ENCODE measurements around the gene PLXNA4. TPM values are rescaled to one million over a fixed set of nuclear protein-coding genes. Genes with fewer than 3 reads are reported as not detected.

Gene PLXNA4
- total RNA-seq, 1 donor from 2014 or later = 0.21 TPM

DNA sequence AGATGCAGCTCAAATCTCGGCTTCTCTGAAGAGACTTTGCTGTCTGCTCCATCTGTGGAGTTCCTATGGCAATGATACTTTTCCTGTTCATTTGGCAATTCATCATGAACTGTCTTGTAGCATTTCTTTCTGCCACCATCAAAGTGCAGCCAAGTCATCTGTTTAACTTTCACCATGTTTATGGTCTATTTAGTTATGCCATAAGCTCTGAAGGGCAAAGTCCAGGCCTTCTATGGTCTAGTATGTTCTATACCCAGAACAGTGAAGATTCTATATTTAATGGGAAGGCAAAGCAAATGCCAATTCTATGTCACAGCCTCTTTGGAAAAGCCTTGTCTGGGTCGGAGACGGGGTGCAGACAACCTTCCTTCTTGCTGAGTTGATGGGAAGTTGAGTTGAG lies 472.6 kb downstream of the PLXNA4 start:
- no peaks in the 10 kb centered on the region for H3K4me1 Mint-ChIP-seq (ENCODE audit: low read depth)
- H3K36me3 Mint-ChIP-seq (ENCODE audit: low read depth) = no peaks in the 10 kb centered on the region
- intact Hi-C loops (cut with micrococcal nuclease) = no loop called here
- H3K27ac Mint-ChIP-seq = no peak overlapping the region
- H3K9me3 Mint-ChIP-seq = no peaks in the 10 kb centered on the region
- H3K4me3 Mint-ChIP-seq (ENCODE audit: low read depth) = no peak overlapping the region
- DNase-seq (ENCODE audit: low spot score) = no peak
- H3K27me3 Mint-ChIP-seq (ENCODE audit: low read depth) = peaks cover 7% of the 10 kb centered on the region

DNA sequence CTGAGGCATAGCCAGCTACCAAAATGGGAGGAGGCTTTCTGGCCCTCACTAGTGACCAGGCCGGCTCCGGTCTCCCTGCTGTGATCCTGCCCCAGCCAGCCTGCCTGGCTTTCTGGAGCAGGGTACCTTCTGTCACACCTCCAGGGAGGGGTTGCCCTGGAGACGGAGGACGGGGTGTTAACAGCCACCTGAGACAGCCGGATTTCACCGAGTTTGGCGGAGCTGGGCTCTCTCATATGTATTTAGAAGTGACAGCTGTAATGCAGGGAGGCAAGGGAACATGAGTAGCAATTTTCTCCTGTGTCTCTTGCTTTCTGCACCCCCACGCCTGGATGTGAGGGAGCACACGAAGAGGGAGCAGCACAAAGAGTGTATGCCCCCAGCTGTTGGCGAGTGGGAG lies 473.3 kb downstream of the PLXNA4 start:
- Mint-ChIP-seq H3K9me3 (no peaks in the 10 kb centered on the region), H3K27ac (no peak overlapping the region), H3K27me3 (ENCODE audit: low read depth) (peaks cover 6% of the 10 kb centered on the region), H3K4me3 (ENCODE audit: low read depth) (no peak overlapping the region), H3K4me1 (ENCODE audit: low read depth) (no peaks in the 10 kb centered on the region), H3K36me3 (ENCODE audit: low read depth) (no peaks in the 10 kb centered on the region)
- intact Hi-C loops (cut with micrococcal nuclease) = no loop called here
- DNase-seq (ENCODE audit: low spot score) = no peak

DNA sequence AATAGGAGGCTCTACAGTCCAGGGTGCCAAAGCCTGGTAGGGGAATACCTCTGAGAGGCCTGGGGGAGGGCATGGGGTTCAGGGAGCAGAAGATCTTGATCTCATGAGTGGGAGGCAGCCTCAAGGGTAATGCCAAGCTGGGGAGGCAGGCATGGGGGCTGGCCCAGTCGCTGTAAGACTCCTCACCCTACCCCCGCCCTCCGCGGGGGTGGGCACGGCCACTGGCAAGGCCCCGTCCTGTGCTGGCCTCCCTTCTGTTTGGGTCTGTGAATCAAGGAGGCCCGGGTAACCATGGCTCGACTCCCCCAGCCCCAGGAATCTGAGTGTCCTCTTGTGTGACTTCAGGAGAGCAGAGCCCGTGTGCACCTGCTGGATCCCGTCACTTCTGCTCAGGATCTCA lies 473.9 kb downstream of the PLXNA4 start:
- H3K27me3 Mint-ChIP-seq (ENCODE audit: low read depth) = peaks cover 6% of the 10 kb centered on the region
- H3K4me3 Mint-ChIP-seq (ENCODE audit: low read depth) = no peak overlapping the region

DNA sequence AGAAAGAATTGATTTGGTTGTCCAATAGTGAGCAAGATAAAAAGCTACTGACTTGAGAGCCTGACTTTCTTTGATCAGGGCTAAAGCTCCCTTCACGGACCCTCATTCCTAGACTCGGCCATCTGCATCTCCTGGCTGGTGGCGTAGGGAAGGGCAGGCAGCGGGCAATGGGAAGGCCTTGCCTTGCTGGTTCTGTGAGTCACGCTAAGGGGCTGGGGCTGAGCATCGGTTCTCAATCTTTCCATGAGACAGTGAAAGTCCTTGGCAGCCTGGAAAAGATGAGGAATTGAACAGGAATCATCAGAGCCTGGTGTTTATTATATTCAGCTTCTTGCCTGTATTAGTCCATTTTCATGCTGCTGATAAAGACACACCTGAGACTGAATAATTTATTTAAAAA lies 475.3 kb downstream of the PLXNA4 start:
- Mint-ChIP-seq H3K27ac (no peak overlapping the region), H3K4me3 (ENCODE audit: low read depth) (no peak overlapping the region), H3K27me3 (ENCODE audit: low read depth) (peaks cover 6% of the 10 kb centered on the region), H3K9me3 (no peaks in the 10 kb centered on the region), H3K36me3 (ENCODE audit: low read depth) (no peaks in the 10 kb centered on the region), H3K4me1 (ENCODE audit: low read depth) (no peaks in the 10 kb centered on the region)
- intact Hi-C loops (cut with micrococcal nuclease) = no loop called here
- no peak for DNase-seq (ENCODE audit: low spot score)

More for the DNA sequence above, 473.9 kb downstream of the PLXNA4 start:
- no peak overlapping the region for H3K27ac Mint-ChIP-seq
- no peak for DNase-seq (ENCODE audit: low spot score)
- H3K9me3 Mint-ChIP-seq = no peaks in the 10 kb centered on the region
- H3K36me3 Mint-ChIP-seq (ENCODE audit: low read depth) = no peaks in the 10 kb centered on the region
- intact Hi-C loops (cut with micrococcal nuclease) = no loop called here
- no peaks in the 10 kb centered on the region for H3K4me1 Mint-ChIP-seq (ENCODE audit: low read depth)

DNA sequence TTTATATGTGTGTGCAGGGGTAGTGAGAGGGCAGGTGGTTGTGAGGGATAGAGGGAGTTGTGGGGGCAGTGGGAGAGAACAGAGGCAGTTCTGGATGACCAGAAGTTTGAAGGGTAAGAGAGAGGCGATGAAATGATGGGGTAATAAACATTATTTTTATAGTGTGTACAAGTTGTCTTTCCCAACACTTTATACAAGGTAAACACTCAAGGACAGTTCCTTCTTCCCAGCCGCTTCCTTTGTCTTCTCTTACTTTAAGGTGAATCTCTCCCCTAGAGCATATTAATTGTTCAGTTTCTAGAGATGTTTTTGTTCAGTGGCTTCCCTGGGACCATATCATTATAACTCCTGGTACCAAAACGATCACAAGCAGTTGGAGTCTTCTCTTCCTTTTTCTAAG lies 475.8 kb downstream of the PLXNA4 start:
- DNase-seq (ENCODE audit: low spot score) = no peak
- Mint-ChIP-seq H3K9me3 (no peaks in the 10 kb centered on the region), H3K4me3 (ENCODE audit: low read depth) (no peak overlapping the region), H3K27ac (no peak overlapping the region), H3K36me3 (ENCODE audit: low read depth) (no peaks in the 10 kb centered on the region), H3K4me1 (ENCODE audit: low read depth) (no peaks in the 10 kb centered on the region), H3K27me3 (ENCODE audit: low read depth) (peaks cover 6% of the 10 kb centered on the region)
- intact Hi-C loops (cut with micrococcal nuclease) = no loop called here

DNA sequence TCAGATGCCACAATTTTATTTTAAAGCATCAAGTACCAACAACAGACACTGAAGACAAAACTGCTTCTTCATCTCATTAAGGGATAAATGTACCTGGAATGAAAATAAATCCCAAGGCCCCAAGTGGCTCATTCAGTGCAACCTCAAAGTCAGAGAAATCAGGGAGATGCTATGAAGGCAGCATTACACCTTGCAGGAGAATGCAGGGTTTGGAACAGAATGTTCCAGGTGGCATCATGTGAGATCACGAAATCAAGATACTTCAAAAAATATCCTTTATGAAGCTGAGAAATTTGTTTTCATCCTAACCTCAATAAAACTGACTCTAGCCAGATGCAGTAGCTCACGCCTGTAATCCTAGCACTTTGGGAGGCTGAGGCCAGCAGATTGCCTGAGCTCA lies 477.1 kb downstream of the PLXNA4 start:
- Mint-ChIP-seq H3K4me3 (ENCODE audit: low read depth) (no peak overlapping the region), H3K27ac (no peak overlapping the region), H3K36me3 (ENCODE audit: low read depth) (no peaks in the 10 kb centered on the region), H3K9me3 (no peaks in the 10 kb centered on the region), H3K4me1 (ENCODE audit: low read depth) (no peaks in the 10 kb centered on the region), H3K27me3 (ENCODE audit: low read depth) (peaks cover 6% of the 10 kb centered on the region)
- no peak for DNase-seq (ENCODE audit: low spot score)
- intact Hi-C loops (cut with micrococcal nuclease) = no loop called here

DNA sequence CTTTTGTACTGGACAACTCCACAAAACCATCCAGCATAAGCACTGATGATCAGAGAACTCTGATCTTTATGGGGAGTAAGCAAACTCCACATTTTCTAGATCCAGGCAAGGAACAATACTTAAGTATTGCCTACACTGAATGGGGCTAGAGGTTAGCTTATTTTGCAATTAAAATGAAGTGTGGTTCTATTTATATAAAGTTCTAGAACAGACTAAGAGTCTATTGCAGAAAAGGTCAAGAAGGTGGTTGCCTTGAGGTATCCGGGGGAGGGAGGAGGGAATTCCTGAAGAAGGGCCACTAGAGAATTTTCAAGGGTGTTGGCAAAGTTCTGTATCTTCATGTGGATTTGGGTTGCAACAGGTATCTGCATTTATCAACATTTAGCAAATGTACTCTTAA lies 477.9 kb downstream of the PLXNA4 start:
- intact Hi-C loops (cut with micrococcal nuclease) = no loop called here
- H3K27ac Mint-ChIP-seq = no peak overlapping the region
- no peaks in the 10 kb centered on the region for H3K36me3 Mint-ChIP-seq (ENCODE audit: low read depth)
- H3K4me3 Mint-ChIP-seq (ENCODE audit: low read depth) = no peak overlapping the region
- peaks cover 6% of the 10 kb centered on the region for H3K27me3 Mint-ChIP-seq (ENCODE audit: low read depth)
- H3K4me1 Mint-ChIP-seq (ENCODE audit: low read depth) = no peaks in the 10 kb centered on the region
- H3K9me3 Mint-ChIP-seq = no peaks in the 10 kb centered on the region
- DNase-seq (ENCODE audit: low spot score) = no peak

DNA sequence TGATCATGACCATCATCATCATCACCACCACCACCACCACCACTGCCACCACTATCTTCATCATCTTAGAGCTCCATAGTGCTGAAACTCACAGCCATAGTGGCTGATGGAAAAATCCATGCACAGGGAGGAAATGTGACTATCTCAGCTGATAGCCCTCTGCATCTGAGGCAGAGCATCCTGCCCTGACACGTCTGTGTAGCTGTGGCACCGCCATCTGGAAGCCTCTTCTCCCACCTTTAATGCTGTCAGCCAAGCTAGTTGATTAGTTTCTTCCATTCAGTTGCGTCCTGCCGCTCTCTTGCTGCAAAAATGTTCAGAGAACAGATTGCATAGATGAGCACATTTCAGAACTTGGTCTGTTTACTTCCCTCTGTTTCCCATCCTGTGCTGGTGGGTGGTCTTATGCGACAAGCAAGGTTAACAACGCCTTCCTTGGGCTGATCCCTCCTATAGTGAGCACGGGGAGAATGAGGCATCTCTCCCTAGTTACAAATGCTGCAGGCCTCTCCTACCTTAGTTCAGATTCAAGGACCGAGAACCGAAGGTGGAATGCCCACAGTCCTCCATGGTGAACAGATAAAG lies 478.6 kb downstream of the PLXNA4 start:
- Mint-ChIP-seq H3K4me3 (ENCODE audit: low read depth) (no peak overlapping the region), H3K9me3 (no peaks in the 10 kb centered on the region), H3K4me1 (ENCODE audit: low read depth) (no peaks in the 10 kb centered on the region), H3K36me3 (ENCODE audit: low read depth) (no peaks in the 10 kb centered on the region), H3K27ac (no peak overlapping the region), H3K27me3 (ENCODE audit: low read depth) (peaks cover 6% of the 10 kb centered on the region)
- intact Hi-C loops (cut with micrococcal nuclease) = no loop called here
- no peak for DNase-seq (ENCODE audit: low spot score)

DNA sequence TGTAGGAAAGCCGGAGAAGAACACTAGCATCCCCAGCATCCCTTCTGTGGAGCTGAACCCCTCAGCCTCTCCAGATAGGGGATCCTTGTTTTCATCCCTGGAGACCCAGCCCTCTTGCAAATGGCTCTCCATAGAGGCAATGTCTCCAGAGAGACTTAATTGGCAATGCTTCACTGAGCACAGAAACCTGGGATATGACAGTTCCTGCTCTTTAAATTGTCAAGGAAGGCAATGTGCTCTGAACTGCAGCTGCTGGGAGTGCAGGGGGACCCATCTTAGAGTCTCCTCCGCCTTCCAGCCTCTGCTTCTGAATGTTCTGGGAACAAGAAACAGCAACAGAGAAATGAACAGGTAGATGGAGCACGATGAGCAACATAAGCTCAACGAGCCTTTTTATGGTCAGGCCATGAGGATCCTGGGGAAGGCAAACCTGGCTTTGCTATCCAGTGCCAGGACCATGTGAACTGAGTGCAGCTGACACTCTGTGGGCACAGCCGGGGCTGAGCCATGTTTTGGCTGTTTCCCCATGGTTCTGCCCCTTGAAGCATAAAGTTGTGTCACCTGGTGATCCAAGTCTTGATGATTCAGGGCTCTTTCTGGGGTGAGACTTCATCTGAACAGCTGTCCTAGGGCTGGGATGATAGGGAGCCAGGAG lies 481.0 kb downstream of the PLXNA4 start:
- intact Hi-C loops (cut with micrococcal nuclease) = no loop called here
- H3K36me3 Mint-ChIP-seq (ENCODE audit: low read depth) = no peaks in the 10 kb centered on the region
- DNase-seq (ENCODE audit: low spot score) = no peak
- no peaks in the 10 kb centered on the region for H3K9me3 Mint-ChIP-seq
- H3K27me3 Mint-ChIP-seq (ENCODE audit: low read depth) = peaks cover 6% of the 10 kb centered on the region
- no peak overlapping the region for H3K27ac Mint-ChIP-seq
- no peaks in the 10 kb centered on the region for H3K4me1 Mint-ChIP-seq (ENCODE audit: low read depth)
- no peak overlapping the region for H3K4me3 Mint-ChIP-seq (ENCODE audit: low read depth)

DNA sequence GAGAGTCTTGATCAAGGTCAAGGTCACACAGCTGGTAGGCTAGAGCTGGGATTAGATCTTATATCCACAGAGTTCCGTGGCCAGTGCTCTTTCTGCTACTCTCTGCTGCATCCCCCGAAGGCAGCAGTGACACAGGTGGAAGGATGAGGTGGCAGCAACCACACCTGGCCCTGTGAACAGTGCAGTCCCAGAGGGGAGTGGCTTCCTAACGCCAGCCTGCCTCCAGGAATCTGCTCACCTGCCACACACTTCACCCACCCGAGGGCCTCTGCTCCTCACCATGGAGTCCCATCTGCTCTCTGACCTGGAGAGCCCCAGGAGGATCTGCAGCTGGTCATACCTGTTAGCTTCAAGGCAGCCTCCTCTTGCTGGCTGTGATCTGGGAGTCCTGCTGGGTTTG lies 484.2 kb downstream of the PLXNA4 start:
- Mint-ChIP-seq H3K27me3 (ENCODE audit: low read depth) (no peaks in the 10 kb centered on the region), H3K36me3 (ENCODE audit: low read depth) (no peaks in the 10 kb centered on the region), H3K4me1 (ENCODE audit: low read depth) (no peaks in the 10 kb centered on the region), H3K27ac (no peak overlapping the region), H3K4me3 (ENCODE audit: low read depth) (no peak overlapping the region), H3K9me3 (no peaks in the 10 kb centered on the region)
- DNase-seq (ENCODE audit: low spot score) = no peak
- intact Hi-C loops (cut with micrococcal nuclease) = no loop called here

DNA sequence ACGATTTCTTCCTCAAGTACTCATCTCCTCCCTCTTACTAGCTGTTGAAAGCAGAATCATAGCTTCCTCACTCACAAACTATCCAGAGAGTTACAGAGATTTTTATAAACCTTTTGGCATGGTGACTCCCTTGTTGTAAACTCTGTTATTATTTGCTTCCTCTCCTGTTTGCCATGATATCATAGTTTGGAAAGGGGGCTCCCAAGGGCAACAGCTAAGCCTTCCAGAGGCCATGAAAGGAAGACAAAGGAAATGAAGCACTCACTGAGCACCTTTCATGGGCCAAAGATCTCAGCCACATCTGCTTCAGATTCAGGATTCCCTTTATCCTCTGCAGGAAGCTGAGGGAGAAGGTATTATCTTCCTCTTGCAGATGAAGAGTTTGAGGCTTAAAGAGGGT lies 484.6 kb downstream of the PLXNA4 start:
- intact Hi-C loops (cut with micrococcal nuclease) = no loop called here
- H3K4me3 Mint-ChIP-seq (ENCODE audit: low read depth) = no peak overlapping the region
- no peaks in the 10 kb centered on the region for H3K36me3 Mint-ChIP-seq (ENCODE audit: low read depth)
- no peaks in the 10 kb centered on the region for H3K4me1 Mint-ChIP-seq (ENCODE audit: low read depth)
- DNase-seq (ENCODE audit: low spot score) = no peak
- H3K27me3 Mint-ChIP-seq (ENCODE audit: low read depth) = no peaks in the 10 kb centered on the region
- H3K27ac Mint-ChIP-seq = no peak overlapping the region
- H3K9me3 Mint-ChIP-seq = no peaks in the 10 kb centered on the region

DNA sequence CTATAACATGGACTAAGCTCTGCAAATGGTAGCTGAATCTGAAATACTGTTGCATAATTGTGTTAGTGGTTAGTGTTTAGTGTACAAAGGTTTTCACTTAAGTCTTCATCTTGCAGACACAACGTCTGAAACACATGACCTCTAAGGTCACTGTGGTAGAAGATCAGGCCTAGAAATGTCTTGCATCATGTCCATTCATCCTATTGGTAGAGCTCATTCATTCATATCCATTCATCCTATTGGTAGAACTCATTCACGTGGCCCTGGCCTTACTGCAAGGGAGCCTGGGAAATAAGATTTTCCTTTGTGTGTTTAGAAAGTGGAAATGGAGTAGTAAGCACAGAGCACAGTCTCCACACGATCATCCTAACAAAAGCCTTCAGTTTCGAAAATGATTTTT lies 485.8 kb downstream of the PLXNA4 start:
- Mint-ChIP-seq H3K27me3 (ENCODE audit: low read depth) (no peaks in the 10 kb centered on the region), H3K9me3 (no peaks in the 10 kb centered on the region), H3K4me3 (ENCODE audit: low read depth) (no peak overlapping the region), H3K27ac (no peak overlapping the region), H3K4me1 (ENCODE audit: low read depth) (no peaks in the 10 kb centered on the region), H3K36me3 (ENCODE audit: low read depth) (no peaks in the 10 kb centered on the region)
- DNase-seq (ENCODE audit: low spot score) = no peak
- intact Hi-C loops (cut with micrococcal nuclease) = no loop called here

DNA sequence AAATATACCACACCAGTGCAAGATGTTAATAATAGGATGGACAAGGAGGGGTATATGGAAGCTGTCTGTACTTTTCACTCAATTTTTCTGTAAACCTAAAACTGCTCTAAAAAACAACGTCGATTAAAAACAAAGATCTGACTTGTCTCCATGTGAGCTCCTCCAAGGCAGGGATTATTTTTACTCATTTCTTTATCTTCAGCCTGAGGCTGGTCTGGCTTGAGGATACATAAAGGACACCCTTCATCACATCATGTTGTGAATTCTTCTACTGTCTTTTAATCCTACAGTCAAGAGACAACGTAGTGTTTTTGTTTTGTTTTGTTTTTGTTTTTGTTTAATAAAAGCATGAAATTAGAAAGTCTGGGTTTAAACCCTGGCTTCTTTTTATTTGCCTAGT lies 486.9 kb downstream of the PLXNA4 start:
- no peaks in the 10 kb centered on the region for H3K4me1 Mint-ChIP-seq (ENCODE audit: low read depth)
- DNase-seq (ENCODE audit: low spot score) = no peak
- intact Hi-C loops (cut with micrococcal nuclease) = no loop called here
- no peak overlapping the region for H3K4me3 Mint-ChIP-seq (ENCODE audit: low read depth)
- no peaks in the 10 kb centered on the region for H3K36me3 Mint-ChIP-seq (ENCODE audit: low read depth)
- H3K9me3 Mint-ChIP-seq = no peaks in the 10 kb centered on the region
- H3K27me3 Mint-ChIP-seq (ENCODE audit: low read depth) = no peaks in the 10 kb centered on the region
- H3K27ac Mint-ChIP-seq = no peak overlapping the region

DNA sequence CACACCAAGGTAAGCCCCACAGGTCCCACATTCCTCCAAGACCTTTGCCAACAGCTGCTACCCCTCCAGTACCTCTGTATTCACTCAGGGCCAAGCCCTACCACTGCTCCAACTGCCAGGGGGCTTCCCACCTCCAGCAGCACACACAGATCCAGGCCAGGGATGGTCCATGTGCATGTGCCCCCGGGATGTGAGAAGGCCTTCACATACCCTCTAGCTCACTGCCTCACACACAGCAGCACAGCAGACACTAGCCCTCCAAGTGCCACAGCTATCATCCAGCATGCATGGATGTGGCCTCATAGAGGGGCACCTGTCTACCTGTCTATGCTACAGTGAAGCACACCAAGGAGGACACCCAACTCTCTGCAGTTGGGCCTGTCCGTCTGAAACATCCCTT lies 488.8 kb downstream of the PLXNA4 start:
- Mint-ChIP-seq H3K36me3 (ENCODE audit: low read depth) (no peaks in the 10 kb centered on the region), H3K4me3 (ENCODE audit: low read depth) (no peak overlapping the region), H3K27ac (no peak overlapping the region), H3K27me3 (ENCODE audit: low read depth) (peaks cover 4% of the 10 kb centered on the region), H3K4me1 (ENCODE audit: low read depth) (no peaks in the 10 kb centered on the region), H3K9me3 (no peaks in the 10 kb centered on the region)
- no peak for DNase-seq (ENCODE audit: low spot score)
- intact Hi-C loops (cut with micrococcal nuclease) = no loop called here

All from activated T-helper 2 cell treated with anti-CD3 and anti-CD28 coated beads, Interferon-gamma antibody, Interleukin-2, Interleukin-4, amounts not matched to agents 10 μg/mL and 5 μg/mL and 100 μg/mL, durations not matched to agents 14 hours and 24 hours and 36 hours (primary cell).